Uterine smooth muscle cell (primary cell): ENCODE data around the gene TNFAIP2. TPM values are rescaled to one million over a fixed set of nuclear protein-coding genes. Genes with fewer than 3 reads are reported as not detected.

Experiments used
- total RNA-seq: library from RNA; depleted of rRNA; stranded (reverse); fragments of >200 nt; gene quantifications from 2 replicates; pipeline ENCODE4 v1.2.3, GENCODE V29; 2014

TNFAIP2 gene, protein sequence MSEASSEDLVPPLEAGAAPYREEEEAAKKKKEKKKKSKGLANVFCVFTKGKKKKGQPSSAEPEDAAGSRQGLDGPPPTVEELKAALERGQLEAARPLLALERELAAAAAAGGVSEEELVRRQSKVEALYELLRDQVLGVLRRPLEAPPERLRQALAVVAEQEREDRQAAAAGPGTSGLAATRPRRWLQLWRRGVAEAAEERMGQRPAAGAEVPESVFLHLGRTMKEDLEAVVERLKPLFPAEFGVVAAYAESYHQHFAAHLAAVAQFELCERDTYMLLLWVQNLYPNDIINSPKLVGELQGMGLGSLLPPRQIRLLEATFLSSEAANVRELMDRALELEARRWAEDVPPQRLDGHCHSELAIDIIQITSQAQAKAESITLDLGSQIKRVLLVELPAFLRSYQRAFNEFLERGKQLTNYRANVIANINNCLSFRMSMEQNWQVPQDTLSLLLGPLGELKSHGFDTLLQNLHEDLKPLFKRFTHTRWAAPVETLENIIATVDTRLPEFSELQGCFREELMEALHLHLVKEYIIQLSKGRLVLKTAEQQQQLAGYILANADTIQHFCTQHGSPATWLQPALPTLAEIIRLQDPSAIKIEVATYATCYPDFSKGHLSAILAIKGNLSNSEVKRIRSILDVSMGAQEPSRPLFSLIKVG
- total RNA-seq = 29.4 and 42.9 TPM in 2 replicates

DNA sequence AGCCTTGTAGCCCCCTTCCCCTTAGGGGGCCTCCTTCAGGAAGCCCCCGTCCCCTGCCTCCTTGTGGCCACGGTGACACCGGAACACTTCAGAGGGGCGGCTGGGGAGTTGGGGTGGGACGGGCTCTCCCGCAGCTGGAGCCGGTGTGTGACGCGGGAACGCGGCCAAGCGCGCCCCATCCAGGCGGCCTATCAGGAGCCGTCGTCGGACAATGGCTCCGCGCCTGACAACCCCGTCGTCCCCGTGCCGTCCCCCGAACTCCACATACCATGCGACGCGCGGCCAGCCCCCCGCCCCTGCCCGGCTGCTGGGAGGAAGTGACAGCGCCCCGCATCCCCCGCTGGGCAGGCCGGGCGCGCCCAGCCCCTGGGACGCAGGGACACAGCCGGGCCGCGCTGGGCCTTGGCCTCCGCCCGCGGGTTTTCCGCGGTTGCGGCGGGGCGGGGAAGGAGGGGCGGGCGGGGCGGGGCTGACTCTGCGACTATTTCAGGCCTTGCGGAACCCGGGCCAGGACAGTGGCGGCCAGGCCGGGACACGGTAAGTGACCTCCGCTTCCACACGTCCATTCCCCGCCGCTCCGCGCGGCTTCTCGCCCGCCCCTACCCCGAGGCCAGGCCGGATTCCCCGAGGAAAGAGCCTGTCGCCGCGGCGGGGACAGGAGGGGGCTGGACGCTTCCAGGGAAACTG is at the start of gene TNFAIP2:
Gene TNFAIP2, plus strand, starts transcription at position 515 of the 687 bp plus-strand sequence. CDS start 2,997 bp downstream, outside the sequence.

DNA sequence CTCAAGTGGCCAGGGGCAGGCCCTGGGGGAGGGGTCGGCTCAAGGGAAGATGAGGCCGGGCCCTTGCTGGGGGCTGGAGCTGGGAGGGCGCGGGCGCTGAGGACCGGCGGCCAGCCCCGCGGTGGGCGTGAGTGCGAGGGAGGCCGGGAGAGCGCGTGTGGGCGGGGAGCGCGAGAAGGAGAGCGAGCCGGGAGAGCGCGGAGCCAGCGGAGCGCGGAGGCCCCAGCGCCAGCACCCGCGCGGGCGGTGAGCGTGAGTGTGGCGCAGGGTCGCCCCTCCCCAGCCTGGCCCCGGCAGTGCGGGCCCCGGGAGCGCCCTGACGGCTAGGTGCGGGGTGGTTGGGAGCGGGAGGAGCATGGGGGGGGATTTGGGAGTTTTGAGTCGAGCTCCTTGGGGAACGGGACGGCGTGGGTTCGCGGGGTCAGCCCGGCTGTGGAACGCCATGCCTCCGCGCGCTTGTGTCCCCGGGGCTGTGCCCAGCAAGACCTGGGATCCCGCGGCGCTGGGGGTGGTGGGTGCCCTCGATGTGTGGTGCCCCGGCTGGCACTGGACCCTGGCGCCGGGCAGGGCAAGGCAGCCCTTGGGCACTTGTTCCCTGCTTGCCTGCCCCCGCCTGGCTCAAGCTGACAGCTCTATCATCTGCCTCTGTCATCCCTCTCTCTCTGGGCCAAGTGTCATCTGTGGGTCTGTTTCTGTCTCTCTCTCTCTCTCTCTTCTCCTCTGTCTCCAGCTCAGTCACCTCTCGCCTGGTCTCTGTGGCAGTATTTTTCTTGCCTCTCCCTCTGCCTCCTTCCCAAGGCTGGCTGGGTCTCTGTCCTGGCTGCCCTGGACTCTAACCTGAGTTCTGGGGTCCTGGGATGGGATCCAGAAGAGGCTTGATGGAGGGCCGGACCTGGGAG is 39.0 kb upstream of the TNFAIP2 start, which contains the start of gene LBHD2:
Gene LBHD2, plus strand, starts transcription at position 190 of the 899 bp plus-strand sequence. CDS start 1,803 bp downstream, outside the sequence.

GRCh38 chr14:103094406-103095209 is 28.7 kb upstream of the TNFAIP2 start, which contains the start of gene EXOC3L4:
Gene EXOC3L4, plus strand, starts transcription at chr14:103094725. Its CDS starts 5,495 bp downstream, at chr14:103100220.

Other genes starting within 250 kb of the TNFAIP2 start
- gene AMN, start 200.8 kb upstream of the TNFAIP2 start, total RNA-seq = 0.22 and 0.50 TPM in 2 replicates
- 80.1 and 96.5 TPM in 2 replicates for gene CDC42BPB, start 65.9 kb upstream of the TNFAIP2 start, total RNA-seq
- gene LBHD2, start 39.3 kb upstream of the TNFAIP2 start, total RNA-seq = not detected in 2 replicates
- 0.50 TPM in 1 of 2 replicates, not detected in the other for gene EXOC3L4, start 28.7 kb upstream of the TNFAIP2 start, total RNA-seq
- gene EIF5, start 210.8 kb downstream of the TNFAIP2 start, total RNA-seq = 155 and 230 TPM in 2 replicates